ENCODE results near the gene F2.

F2 gene

GRCh38 chr11:46736146-46736545, 17.1 kb downstream of the F2 start:
- no peaks in the 10 kb centered on the region for H3K9me3 ChIP-seq (ENCODE audit: control insufficient read depth, insufficient read depth, low read length)
- no peak overlapping the region for H3K27ac ChIP-seq (ENCODE audit: low read depth, low read length)
- H3K36me3 ChIP-seq (ENCODE audit: control insufficient read depth, low read length): peaks cover 1% of the 10 kb centered on the region; the same call in 1 of the 2 replicates
- no peaks in the 10 kb centered on the region for H3F3A ChIP-seq (ENCODE audit: control insufficient read depth, insufficient read depth)
- TF ChIP-seq, protein P1, sequence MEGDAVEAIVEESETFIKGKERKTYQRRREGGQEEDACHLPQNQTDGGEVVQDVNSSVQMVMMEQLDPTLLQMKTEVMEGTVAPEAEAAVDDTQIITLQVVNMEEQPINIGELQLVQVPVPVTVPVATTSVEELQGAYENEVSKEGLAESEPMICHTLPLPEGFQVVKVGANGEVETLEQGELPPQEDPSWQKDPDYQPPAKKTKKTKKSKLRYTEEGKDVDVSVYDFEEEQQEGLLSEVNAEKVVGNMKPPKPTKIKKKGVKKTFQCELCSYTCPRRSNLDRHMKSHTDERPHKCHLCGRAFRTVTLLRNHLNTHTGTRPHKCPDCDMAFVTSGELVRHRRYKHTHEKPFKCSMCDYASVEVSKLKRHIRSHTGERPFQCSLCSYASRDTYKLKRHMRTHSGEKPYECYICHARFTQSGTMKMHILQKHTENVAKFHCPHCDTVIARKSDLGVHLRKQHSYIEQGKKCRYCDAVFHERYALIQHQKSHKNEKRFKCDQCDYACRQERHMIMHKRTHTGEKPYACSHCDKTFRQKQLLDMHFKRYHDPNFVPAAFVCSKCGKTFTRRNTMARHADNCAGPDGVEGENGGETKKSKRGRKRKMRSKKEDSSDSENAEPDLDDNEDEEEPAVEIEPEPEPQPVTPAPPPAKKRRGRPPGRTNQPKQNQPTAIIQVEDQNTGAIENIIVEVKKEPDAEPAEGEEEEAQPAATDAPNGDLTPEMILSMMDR (IDR thresholded peaks at IDR 0.05; ENCODE audit: low read depth, low read length, poor library complexity, severe bottlenecking): no peak
- H3K79me2 ChIP-seq (ENCODE audit: control insufficient read depth, low read length): no peaks in the 10 kb centered on the region
- H3K4me2 ChIP-seq (ENCODE audit: low read length): no peak overlapping the region
- H3K27me3 ChIP-seq (ENCODE audit: control insufficient read depth, low read length): no peaks in the 10 kb centered on the region
- H3K4me3 ChIP-seq (ENCODE audit: low read length): no peak overlapping the region
- no peaks in the 10 kb centered on the region for H3K4me1 ChIP-seq (ENCODE audit: control insufficient read depth, low read length)
- no peaks in the 10 kb centered on the region for H3K9me2 ChIP-seq (replicated peaks; ENCODE audit: control insufficient read depth, low read length)
- H4K20me1 ChIP-seq (ENCODE audit: control insufficient read depth, insufficient read depth, low read depth, low read length): no peaks in the 10 kb centered on the region

GRCh38 chr11:46736615-46737014, 17.6 kb downstream of the F2 start:
- Histone ChIP-seq H3K4me2 (ENCODE audit: low read length) (no peak overlapping the region), H3K4me1 (ENCODE audit: control insufficient read depth, low read length) (no peaks in the 10 kb centered on the region), H3K36me3 (ENCODE audit: control insufficient read depth, low read length) (peaks cover 6% of the 10 kb centered on the region)

GRCh38 chr11:46737699-46738098, 18.7 kb downstream of the F2 start:
- Histone ChIP-seq H3K79me2 (ENCODE audit: control insufficient read depth, low read length) (no peaks in the 10 kb centered on the region), H3K27me3 (ENCODE audit: control insufficient read depth, low read length) (no peaks in the 10 kb centered on the region), H3K27ac (ENCODE audit: low read depth, low read length) (no peak overlapping the region), H3K4me1 (ENCODE audit: control insufficient read depth, low read length) (no peaks in the 10 kb centered on the region), H3K4me2 (ENCODE audit: low read length) (no peak overlapping the region), H3K9me3 (ENCODE audit: control insufficient read depth, insufficient read depth, low read length) (no peaks in the 10 kb centered on the region), H3F3A (ENCODE audit: control insufficient read depth, insufficient read depth) (no peaks in the 10 kb centered on the region), H3K9me2 (replicated peaks; ENCODE audit: control insufficient read depth, low read length) (no peaks in the 10 kb centered on the region), H4K20me1 (ENCODE audit: control insufficient read depth, insufficient read depth, low read depth, low read length) (no peaks in the 10 kb centered on the region), H3K36me3 (ENCODE audit: control insufficient read depth, low read length) (peaks cover 17% of the 10 kb centered on the region), H3K4me3 (ENCODE audit: low read length) (no peak overlapping the region)
- TF ChIP-seq, protein P1 (IDR thresholded peaks at IDR 0.05; ENCODE audit: low read depth, low read length, poor library complexity, severe bottlenecking): no peak
- no peak for TF ChIP-seq EZH2phosphoT487 (IDR thresholded peaks at IDR 0.05; ENCODE audit: borderline replicate concordance, low read length)

More at GRCh38 chr11:46736615-46737014, 17.6 kb downstream of the F2 start:
- TF ChIP-seq, protein P1 (IDR thresholded peaks at IDR 0.05; ENCODE audit: low read depth, low read length, poor library complexity, severe bottlenecking): no peak
- no peak for TF ChIP-seq EZH2phosphoT487 (IDR thresholded peaks at IDR 0.05; ENCODE audit: borderline replicate concordance, low read length)
- H3K27me3 ChIP-seq (ENCODE audit: control insufficient read depth, low read length): no peaks in the 10 kb centered on the region
- no peaks in the 10 kb centered on the region for H3K79me2 ChIP-seq (ENCODE audit: control insufficient read depth, low read length)
- no peaks in the 10 kb centered on the region for H3F3A ChIP-seq (ENCODE audit: control insufficient read depth, insufficient read depth)
- no peaks in the 10 kb centered on the region for H3K9me3 ChIP-seq (ENCODE audit: control insufficient read depth, insufficient read depth, low read length)
- H3K9me2 ChIP-seq (replicated peaks; ENCODE audit: control insufficient read depth, low read length): no peaks in the 10 kb centered on the region
- H3K4me3 ChIP-seq (ENCODE audit: low read length): no peak overlapping the region
- no peak overlapping the region for H3K27ac ChIP-seq (ENCODE audit: low read depth, low read length)
- H4K20me1 ChIP-seq (ENCODE audit: control insufficient read depth, insufficient read depth, low read depth, low read length): no peaks in the 10 kb centered on the region

DNA sequence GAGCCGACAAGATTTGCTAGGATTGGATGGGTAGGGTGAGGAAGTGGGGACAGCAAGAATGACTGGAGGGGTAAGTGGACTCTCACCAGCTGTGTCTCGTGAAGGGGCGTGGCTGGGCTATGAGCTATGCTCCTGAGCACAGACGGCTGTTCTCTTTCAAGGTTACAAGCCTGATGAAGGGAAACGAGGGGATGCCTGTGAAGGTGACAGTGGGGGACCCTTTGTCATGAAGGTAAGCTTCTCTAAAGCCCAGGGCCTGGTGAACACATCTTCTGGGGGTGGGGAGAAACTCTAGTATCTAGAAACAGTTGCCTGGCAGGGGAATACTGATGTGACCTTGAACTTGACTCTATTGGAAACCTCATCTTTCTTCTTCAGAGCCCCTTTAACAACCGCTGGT, 19.9 kb downstream of the F2 start:
- H3K36me3 ChIP-seq (ENCODE audit: control insufficient read depth, low read length): peaks cover 28% of the 10 kb centered on the region
- no peak overlapping the region for H3K4me2 ChIP-seq (ENCODE audit: low read length)
- no peaks in the 10 kb centered on the region for H3F3A ChIP-seq (ENCODE audit: control insufficient read depth, insufficient read depth)
- no peaks in the 10 kb centered on the region for H3K79me2 ChIP-seq (ENCODE audit: control insufficient read depth, low read length)
- H3K4me3 ChIP-seq (ENCODE audit: low read length): no peak overlapping the region
- H4K20me1 ChIP-seq (ENCODE audit: control insufficient read depth, insufficient read depth, low read depth, low read length): no peaks in the 10 kb centered on the region
- no peaks in the 10 kb centered on the region for H3K9me2 ChIP-seq (replicated peaks; ENCODE audit: control insufficient read depth, low read length)
- no peak for TF ChIP-seq EZH2phosphoT487 (IDR thresholded peaks at IDR 0.05; ENCODE audit: borderline replicate concordance, low read length)
- TF ChIP-seq, protein P1 (IDR thresholded peaks at IDR 0.05; ENCODE audit: low read depth, low read length, poor library complexity, severe bottlenecking): no peak
- H3K27ac ChIP-seq (ENCODE audit: low read depth, low read length): no peak overlapping the region
- H3K27me3 ChIP-seq (ENCODE audit: control insufficient read depth, low read length): no peaks in the 10 kb centered on the region
- no peaks in the 10 kb centered on the region for H3K4me1 ChIP-seq (ENCODE audit: control insufficient read depth, low read length)
- H3K9me3 ChIP-seq (ENCODE audit: control insufficient read depth, insufficient read depth, low read length): no peaks in the 10 kb centered on the region
